Pancreas (tissue), 10 donors: ENCODE results near the gene BRSK1. TPM values are rescaled to one million over a fixed set of nuclear protein-coding genes. Genes with fewer than 3 reads are reported as not detected.

Experiments
- ATAC-seq, 4 donors: fragments of 200-7000 bp; cut with Tn5 transposase; one replicate each; pipeline versions ENCODE4 v1.8.0 to v1.9.1; 2020; ENCODE audit warnings: mild to moderate bottlenecking in 4 of 4, moderate library complexity in 4 of 4
- DNase-seq, 6 donors: peaks; one replicate each; pipeline ENCODE4 v3.0.0-alpha.2; 2020
- FAIRE-seq: peaks from 2 replicates; lab custom pipeline; 2012; peaks lifted over from hg19 to GRCh38; lab: Jason Lieb, UNC
- H3K27ac ChIP-seq, 4 donors: fragments of 200-600 bp; sonication (generic); 1 replicate in 3 of 4; 2 replicates in 1 of 4; pipeline versions ENCODE4 v1.5.0 to v1.8.0; 2020
- H3K27me3 ChIP-seq, 4 donors: fragments of 200-600 bp; one replicate each; pipeline ENCODE4 v1.8.0; 2021
- H3K36me3 ChIP-seq, 3 donors: fragments of 200-600 bp; sonication (generic) in 1 of 3; one replicate each; pipeline versions ENCODE4 v1.5.0 to v1.8.0; 2020 to 2021
- H3K4me1 ChIP-seq, 3 donors: fragments of 200-600 bp; one replicate each; pipeline ENCODE4 v1.8.0; 2021
- H3K4me3 ChIP-seq, 4 donors: fragments of 200-600 bp; sonication (generic) in 2 of 4; one replicate each; pipeline versions ENCODE4 v1.5.0 to v1.8.0; 2020 to 2021
- H3K9me3 ChIP-seq, 4 donors: fragments of 200-600 bp; one replicate each; pipeline ENCODE4 v1.8.0; 2021
- WGBS, 2 donors: extraction: QIAGEN DNeasy Blood & Tissue Kit; methylation state at CpG; one replicate each; pipeline ENCODE4 v1.1.7; 2013; 5-methylcytosine and 5-hydroxymethylcytosine counted together
- intact Hi-C, 3 donors: fragments of 100-400 bp; cut with DNase I; formaldehyde crosslinking; loops; one replicate each; pipeline versions ENCODE4 v1.11.1 to v1.14.2; 2022
- polyA plus RNA-seq, 2 donors: library from polyadenylated mRNA; stranded (reverse); fragments of 200-250 nt; gene quantifications; one replicate each; pipeline ENCODE4 v1.2.3, GENCODE V29; 2013
- total RNA-seq, 6 donors: library from RNA; stranded (reverse); fragmentation: NEBNext Ultra II Directional in 4 of 6; extraction: Animal tissue kit (Norgen Biotek cat#: 25700) in 4 of 6; gene quantifications; one replicate each; pipeline versions ENCODE4 v1.2.1 to v1.2.4, GENCODE V29; 2021 to 2023
- TF ChIP-seq, protein P1 (sequence below), 4 donors: fragments of 200-600 bp; sonication (generic) in 3 of 4; IDR thresholded peaks; one replicate each; pipeline versions ENCODE4 v1.5.0 to v1.8.0; 2021; ENCODE audit warnings: antibody characterized with exemption in 4 of 4
- donor health status: healthy with polysubstance abuse.
- donor health status: DM: no; HTN: no; CAD: no; lungs with moderate emphysema.
- donor health status: DM: no; HTN: no; CAD: no.
- donor health status: control.
- donor health status: control.
- donor health status: Bipolar disorder and iron deficiency.
- donor health status: DM: yes; HTN: yes; CAD: no.
- donor health status: DM: no; HTN: no; CAD: no.
- donor health status: DM: no; HTN: no; CAD: no.
- donor health status: DM: yes; HTN: yes; CAD: no.

The BRSK1 gene
- total and polyA plus RNA-seq, 8 donors: 0.46 to 9.2 (median 2.0) TPM

DNA sequence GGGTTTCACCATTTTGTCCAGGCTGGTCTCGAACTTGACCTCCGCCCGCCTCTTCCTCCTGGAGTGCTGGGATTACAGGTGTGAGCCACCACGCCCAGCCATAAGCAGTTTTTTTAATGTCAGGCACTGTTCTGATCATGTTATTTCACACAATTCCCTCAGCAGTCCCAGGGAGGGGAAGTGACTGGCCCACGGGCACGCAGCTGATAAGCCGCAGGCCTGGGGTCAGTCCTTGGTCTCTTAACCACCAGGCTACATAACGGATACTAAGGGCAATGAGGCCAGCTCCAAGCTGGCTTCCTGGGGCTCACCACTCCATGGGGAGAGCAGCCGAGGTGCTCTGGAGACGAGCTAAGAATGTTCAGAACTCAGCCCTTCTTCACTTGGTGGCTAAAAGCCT, 13.5 kb downstream of the BRSK1 start:
- Histone ChIP-seq H3K4me1 (no peaks in the 10 kb centered on the region), H3K27me3 (no peaks in the 10 kb centered on the region), H3K36me3 (no peaks in the 10 kb centered on the region), H3K4me3 (no peak overlapping the region), H3K27ac (no peak overlapping the region), H3K9me3 (no peaks in the 10 kb centered on the region)
- WGBS, 2 donors: 75 to 87% methylated on average over 10 of the region's 10 CpGs
- TF ChIP-seq, protein P1, sequence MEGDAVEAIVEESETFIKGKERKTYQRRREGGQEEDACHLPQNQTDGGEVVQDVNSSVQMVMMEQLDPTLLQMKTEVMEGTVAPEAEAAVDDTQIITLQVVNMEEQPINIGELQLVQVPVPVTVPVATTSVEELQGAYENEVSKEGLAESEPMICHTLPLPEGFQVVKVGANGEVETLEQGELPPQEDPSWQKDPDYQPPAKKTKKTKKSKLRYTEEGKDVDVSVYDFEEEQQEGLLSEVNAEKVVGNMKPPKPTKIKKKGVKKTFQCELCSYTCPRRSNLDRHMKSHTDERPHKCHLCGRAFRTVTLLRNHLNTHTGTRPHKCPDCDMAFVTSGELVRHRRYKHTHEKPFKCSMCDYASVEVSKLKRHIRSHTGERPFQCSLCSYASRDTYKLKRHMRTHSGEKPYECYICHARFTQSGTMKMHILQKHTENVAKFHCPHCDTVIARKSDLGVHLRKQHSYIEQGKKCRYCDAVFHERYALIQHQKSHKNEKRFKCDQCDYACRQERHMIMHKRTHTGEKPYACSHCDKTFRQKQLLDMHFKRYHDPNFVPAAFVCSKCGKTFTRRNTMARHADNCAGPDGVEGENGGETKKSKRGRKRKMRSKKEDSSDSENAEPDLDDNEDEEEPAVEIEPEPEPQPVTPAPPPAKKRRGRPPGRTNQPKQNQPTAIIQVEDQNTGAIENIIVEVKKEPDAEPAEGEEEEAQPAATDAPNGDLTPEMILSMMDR (IDR thresholded peaks at IDR 0.05): no peak
- ATAC-seq (no peak), FAIRE-seq (no peak), DNase-seq (no peak)
- intact Hi-C loops: loop anchor here in 2 of 3 donors (10.0 kb wide), 2 partner anchors 88 to 108 kb away; partner anchors contain the start of genes RPL28 (in 1 of the 2), TMEM238 (in 1 of the 2) and UBE2S (in 1 of the 2)

DNA sequence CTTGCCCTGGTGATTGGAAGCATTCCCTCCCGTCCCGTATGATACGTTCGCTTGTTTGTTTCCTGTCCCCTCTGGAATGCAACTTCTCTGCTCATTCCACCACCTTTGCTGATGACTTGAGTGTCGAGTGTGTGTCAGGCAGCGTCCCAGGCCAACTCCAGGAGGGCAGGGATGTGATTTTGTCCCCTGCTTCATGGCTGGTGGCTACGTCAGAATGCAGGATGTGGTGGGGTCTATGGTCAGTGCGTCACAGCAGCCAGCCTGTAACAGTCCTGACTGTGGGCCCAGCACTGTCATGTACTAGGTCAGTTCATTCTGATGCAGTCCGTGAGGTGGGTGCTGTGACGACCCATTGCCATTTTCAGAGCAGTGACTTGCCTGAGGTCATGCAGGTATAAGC, 16.2 kb downstream of the BRSK1 start:
- Histone ChIP-seq H3K9me3 (no peaks in the 10 kb centered on the region), H3K27ac (no peak overlapping the region), H3K4me1 (no peaks in the 10 kb centered on the region), H3K36me3 (no peaks in the 10 kb centered on the region), H3K27me3 (no peaks in the 10 kb centered on the region), H3K4me3 (no peak overlapping the region)
- intact Hi-C loops: loop anchor here in 2 of 3 donors (10.0 kb wide), 3 partner anchors 75 to 105 kb away; partner anchors contain the start of genes IL11 (in 1 of the 2), RPL28 (in 1 of the 2), TMEM190 (in 1 of the 2) and TMEM238 (in 1 of the 2)
- FAIRE-seq (no peak), DNase-seq (no peak), ATAC-seq (no peak)
- 81 to 89% methylated on average over 10 of the region's 10 CpGs for WGBS, 2 donors
- TF ChIP-seq, protein P1 (IDR thresholded peaks at IDR 0.05): no peak

DNA sequence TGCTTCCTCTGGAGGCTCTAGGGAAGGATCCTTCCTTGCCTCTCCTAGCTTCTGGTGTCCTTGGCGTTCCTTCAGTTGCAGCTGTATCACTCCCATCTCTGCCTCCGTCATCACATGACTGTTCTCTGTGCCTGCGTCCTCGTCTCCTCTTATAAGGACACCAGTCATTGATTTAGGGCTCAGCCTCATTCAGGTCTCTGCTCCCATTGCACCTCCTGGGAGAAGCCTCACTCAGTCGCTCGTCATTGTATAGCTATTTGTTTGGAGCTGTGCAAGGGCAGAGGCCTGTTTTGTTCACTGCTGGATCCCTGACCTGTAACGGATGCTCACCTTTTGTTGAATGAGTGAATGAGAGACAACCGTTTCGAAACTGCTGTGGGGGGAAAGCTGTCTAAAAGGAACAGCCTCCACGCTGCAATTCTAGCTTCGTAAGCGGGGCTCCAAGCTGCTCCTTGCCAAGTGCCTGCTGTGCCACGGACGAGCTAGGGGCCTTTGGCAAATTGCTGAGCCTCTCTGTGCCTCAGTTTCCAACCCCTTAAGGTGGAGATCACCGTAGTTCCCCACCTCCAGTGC, 17.2 kb downstream of the BRSK1 start:
- Histone ChIP-seq H3K27ac (no peak overlapping the region), H3K36me3 (no peaks in the 10 kb centered on the region), H3K27me3 (no peaks in the 10 kb centered on the region), H3K4me3 (no peak overlapping the region), H3K9me3 (no peaks in the 10 kb centered on the region), H3K4me1 (no peaks in the 10 kb centered on the region)
- no peak for DNase-seq
- intact Hi-C loops: loop anchor here in 1 of 3 donors (10.0 kb wide), 1 partner anchor 74 kb away; the partner anchor contains the start of genes IL11 and TMEM190
- WGBS, 2 donors: 50 to 64% methylated on average over 15 of the region's 15 CpGs
- no peak for ATAC-seq
- TF ChIP-seq, protein P1 (IDR thresholded peaks at IDR 0.05): no peak
- FAIRE-seq: no peak

DNA sequence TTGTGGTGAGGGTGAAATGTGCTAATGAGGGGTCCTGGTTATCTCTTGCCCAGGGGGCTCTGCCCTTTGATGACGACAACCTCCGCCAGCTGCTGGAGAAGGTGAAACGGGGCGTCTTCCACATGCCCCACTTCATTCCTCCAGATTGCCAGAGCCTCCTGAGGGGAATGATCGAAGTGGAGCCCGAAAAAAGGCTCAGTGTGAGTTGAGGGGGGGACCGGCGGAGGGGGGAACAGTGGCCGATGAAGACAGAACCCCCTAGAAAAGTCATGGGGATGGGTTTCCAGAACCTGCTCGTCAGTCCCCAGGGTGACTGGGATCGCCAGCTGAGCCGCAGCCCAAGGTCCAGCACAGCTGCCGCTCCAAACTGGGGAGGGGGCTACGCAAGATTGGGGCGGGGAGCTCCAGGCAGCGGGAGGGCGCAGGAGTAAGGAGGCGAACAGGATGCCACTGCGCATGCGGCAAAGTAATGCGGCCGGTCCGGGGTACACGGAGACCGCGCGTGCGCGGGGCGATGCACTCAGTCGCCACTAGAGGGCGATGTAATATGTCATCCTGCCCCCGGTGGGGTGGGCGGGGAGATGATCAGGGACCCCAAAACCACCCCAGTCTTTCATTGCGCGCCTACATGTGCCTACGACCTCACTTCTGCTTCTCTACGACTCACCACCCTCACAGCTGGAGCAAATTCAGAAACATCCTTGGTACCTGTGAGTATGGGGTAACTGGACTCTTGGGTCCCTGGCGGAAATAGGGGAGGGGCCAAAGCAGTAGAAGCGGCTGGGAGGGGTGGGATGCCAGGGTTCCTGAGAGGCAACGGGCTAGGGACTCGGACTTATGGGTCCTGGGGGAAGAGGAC, 17.9 kb downstream of the BRSK1 start:
- Histone ChIP-seq H3K4me3 (peak overlapping the region in 2 of 4 donors; percentile 31 to 45), H3K27ac (no peak overlapping the region), H3K36me3 (no peaks in the 10 kb centered on the region), H3K9me3 (no peaks in the 10 kb centered on the region), H3K27me3 (no peaks in the 10 kb centered on the region), H3K4me1 (no peaks in the 10 kb centered on the region)
- WGBS, 2 donors: 10 to 11% methylated on average over 40 to 42 of the region's 42 CpGs
- ATAC-seq: peak; percentile 91 to 98 (median 94)
- intact Hi-C loops: loop anchor here in 1 of 3 donors (10.0 kb wide), 1 partner anchor 73 kb away; the partner anchor contains the start of genes IL11 and TMEM190
- TF ChIP-seq, protein P1 (IDR thresholded peaks at IDR 0.05): peak; percentile 98 to 100 (median 99)
- peak; percentile 77 to 98 (median 90) for DNase-seq
- FAIRE-seq: no peak
